DMS 273 (cell line): ENCODE results near the gene LRRC1.

Experiments used
- DNase-seq: peaks from one replicate; lab custom pipeline; 2025; ENCODE audit not compliant: unreplicated experiment; lab: John Stamatoyannopoulos, UW

The LRRC1 gene

DNA sequence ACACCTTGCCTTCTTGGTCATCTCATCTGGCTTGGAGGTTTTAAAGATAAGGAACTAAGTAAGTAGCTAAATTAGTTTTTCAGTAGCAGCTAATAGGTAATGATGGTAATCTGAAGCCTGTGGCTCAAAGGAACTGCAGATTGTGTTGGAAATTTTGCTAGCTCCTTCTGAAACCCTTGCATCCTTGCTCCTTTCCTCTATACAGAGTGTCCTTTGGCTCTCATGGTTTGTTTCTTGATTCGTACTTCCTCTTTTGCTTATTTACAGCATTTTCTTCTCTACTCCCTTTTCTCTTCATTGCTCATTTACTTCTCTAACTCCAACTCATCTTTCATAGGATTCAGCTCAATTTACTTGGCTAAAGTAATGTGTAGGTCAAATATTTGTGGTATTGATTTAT, 19.0 kb downstream of the LRRC1 start:
- DNase-seq, result peak; percentile 8

DNA sequence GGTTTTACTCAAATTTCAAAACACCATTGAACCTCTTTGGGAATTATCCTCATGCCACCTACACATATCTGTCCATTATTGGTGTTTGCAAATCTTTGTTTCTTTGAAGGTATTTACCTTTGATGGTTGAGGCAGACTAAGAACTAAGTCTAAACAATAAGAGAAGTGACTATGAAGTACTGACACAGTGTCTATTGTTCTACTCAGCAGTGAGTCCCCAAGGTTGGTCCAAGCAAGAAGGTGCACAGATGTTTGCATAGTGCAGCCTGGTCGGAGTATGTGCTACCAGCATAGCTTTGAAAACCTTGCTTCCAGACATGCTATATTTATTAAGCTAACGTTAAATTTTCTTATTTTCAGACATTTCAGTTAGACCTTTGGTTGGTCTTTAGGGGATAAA, 19.5 kb downstream of the LRRC1 start:
- no peak for DNase-seq

DNA sequence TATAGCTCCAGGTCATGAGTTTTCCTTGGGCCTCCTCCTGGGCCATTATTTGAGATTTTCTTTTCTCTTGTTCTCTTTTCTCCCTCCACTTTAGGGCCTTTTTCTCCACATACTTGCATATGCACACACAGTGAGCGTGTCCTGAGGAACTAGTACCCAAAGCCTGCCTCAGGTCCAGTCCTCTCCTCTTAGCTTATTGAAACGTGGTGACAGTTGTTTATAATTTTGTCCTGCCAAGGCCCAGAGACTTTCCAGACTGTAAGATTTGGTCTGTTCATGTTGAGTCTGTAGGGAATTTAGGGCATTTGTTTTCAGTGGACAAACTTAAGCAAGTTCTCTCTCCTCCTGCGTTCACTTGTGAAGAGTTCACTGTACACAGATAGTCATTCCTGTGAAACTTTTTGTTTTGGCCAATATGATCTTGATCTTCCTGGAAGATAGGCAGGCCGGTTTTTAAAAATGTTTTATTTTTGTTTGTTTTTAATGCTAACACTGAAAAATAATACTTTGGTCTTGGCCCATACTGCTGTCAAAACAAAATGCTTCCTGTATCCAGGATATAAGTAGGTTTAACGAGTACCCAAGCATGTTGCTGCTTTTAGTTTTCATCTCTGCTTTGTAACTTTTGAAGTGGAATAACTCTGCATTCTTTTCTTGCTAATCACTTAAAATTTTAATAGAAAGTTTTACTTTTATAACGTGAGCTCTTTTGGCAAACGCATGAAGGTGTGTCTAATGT, 20.7 kb downstream of the LRRC1 start:
- DNase-seq, result no peak

DNA sequence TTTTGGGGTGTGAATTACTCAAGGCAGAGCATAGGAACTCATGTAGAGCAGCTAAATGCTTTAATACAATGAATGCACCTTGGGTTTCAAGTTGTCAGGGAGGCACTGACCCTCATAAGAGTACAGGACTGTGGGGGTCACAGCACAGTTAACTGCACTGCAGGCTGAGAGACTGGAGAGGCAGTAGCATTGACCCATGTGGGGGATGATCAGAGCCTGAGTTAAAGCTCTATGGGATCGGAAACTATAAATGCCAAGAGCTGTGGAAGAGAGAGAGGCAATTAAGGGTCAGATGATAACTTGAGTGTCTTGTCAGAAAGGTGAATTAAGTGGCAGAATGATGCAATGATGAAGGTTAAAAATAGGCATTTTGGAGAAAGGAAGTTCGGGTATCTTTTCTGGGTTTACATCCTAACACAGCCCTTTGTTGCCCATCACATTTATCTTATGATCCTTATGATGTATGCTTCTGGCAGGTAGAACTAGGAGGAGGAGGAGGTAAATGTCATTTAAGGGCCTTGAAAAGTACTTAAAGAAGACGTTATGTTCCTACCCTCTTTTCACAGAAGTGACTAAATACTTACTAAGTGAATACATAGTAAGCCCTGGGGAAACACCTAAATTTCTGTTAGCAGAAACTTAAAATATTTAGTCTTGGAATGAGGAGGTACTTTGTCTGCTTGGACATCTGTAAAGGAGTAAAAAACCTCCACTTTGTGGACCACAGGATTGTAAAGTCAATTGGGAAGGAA, 24.2 kb downstream of the LRRC1 start:
- no peak for DNase-seq

DNA sequence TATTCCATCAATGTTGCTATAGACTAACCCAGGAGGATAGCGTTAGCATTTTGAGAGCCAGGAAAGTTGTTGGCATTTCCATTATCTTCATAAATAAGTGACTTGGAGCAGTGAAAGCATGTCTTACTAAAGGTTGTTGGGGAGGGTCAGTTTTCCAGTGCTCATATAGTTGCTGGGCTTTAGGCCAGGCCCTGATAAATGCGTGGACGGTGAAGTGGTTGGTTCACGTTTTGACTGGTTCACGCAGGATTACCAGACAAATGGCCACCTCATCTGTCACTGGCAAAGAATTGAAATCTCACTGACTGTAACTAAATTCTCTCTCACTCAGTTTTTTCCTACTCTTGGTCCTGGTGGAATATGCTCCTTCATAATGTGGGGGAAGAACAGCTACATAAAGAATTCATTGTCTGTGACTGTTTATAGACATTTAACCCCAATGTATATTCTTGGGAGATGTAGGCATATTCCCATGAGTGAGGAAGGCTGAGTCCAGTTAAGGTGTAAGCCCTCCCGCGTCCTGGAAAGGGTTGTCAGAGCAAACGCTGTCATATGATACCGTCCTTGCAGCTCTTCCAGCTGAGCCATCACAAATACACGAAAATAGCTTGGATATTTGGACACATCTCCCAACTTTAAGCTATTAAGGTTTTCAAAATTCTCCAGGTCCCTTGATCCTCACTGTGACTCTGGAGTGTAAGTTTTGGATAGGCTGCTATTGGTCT, 27.8 kb downstream of the LRRC1 start:
- DNase-seq, result peak; percentile 17

DNA sequence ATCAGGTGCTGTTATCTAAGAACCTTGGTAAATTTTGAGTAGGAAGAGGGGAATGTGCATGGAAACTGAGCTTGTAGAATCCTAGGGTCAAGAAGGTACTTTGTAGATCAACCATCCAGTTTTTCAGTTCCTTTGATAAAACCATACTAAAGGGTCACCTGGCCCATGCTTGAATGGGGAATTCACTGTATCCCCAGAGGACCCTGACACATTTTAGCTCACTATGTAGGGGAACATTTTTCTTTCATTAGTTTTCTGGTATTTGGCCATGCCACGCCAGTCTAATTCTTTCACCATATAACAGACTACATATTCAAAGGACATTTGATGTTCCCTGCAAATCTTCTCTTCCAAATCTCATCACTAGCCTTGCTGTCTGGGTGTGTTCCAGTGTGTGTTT, 29.9 kb downstream of the LRRC1 start:
- no peak for DNase-seq

DNA sequence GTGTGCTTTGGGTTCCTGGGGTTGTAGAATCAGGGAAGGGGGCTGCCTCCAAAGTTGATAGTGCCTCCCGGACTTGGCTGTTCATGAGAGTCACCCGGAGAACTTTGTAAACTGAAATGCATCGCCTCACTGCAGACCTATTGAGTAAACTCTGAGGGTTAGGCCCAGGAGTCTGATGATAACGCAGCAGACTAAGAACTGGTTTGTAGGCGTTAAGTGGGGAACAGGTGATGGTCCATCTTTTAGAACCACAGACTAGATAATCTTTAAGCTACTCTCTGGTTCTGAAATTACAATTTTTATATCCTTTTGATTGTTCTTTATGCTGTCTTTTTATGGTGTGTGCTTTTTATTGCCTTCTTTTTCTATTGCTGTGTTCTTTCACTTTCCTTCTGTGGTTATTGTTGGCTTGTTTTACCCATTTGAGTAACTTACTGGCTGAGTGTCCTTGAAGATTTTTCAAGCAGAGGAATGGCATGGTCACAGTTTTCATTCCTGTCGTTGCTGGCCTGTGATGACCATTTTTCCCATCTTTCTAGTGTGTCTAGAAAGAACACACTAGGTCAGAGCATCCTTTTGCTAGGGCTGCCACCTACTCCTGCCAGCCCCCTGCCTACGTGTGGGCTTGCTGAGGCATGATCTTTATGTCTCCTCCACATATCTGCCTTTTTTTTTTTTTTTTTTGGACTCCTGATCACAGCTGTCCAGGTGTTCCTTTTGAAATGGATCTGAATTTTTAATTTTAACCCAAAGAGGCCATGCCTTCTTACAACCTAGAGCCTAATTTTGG, 30.9 kb downstream of the LRRC1 start:
- no peak for DNase-seq

DNA sequence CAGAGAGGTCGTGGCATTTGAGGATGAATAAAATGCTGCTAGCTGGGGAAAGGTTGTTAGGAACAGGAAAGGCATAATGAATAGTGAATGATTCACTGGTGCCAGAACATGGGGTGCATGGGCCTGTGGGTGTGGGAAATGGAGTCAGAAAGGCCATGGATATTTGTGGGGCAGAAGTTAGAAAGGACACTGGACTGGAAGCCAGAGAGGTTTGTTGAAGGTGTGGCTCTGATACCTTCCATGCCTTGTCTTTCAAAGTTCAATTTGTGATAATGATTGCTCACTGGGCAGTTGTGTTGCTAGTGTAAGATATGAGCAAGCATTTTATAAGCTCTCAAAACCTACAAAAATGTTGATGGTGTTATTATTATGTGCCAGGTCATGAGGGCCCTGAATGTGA, 32.7 kb downstream of the LRRC1 start:
- no peak for DNase-seq

DNA sequence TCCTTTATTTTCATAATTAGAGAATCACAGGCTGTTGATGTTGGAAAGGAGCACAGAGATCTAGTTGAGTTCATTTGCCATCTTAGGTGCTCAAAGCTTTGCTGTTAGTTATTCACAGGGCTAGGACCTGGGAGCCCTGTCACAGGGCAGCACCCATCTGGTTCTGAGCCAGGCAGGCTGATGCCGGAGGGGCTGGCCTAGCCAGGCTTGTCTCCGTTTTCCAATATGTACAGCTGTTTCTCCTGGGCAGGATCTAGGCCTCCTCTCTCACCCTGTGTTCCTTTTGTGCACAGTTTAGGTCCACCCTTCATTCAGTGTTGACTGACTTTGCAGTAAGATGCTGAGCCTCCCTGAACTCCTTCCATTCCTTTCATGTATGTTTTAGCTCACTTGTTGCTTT, 33.4 kb downstream of the LRRC1 start:
- DNase-seq, result peak; percentile 78

DNA sequence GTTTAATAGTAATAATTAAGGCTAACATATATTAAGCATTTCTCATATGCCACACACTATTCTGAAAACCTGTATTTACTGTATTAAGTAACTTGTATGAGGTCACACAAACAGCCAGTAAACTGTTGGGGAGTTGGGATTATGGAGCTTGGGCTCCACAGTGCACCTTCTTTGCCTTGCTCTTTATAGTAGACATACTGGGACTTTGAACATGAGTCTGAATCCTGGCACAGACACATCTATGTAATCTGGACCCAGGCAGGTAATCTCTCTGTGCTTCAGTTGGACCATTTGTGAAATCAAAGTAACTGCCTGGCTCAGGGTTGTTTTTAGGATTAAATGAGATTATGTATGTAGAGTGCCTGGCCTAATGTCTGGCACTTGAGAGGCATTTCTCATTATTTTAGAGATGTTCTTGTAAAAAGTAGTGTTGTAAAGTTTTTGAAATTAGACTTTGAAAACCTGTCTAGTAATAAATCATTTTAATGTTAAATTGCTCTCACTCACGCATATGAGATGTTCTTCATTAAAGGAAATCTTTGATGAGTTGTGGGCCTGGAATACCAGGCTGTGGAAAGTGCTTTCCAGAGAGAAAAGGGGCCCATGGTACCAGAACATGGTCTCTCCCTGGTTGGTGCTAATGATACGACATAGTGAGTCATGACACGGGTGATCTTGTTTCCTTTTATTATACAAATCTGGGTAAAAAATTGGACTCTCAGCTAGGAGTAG, 34.3 kb downstream of the LRRC1 start:
- no peak for DNase-seq

DNA sequence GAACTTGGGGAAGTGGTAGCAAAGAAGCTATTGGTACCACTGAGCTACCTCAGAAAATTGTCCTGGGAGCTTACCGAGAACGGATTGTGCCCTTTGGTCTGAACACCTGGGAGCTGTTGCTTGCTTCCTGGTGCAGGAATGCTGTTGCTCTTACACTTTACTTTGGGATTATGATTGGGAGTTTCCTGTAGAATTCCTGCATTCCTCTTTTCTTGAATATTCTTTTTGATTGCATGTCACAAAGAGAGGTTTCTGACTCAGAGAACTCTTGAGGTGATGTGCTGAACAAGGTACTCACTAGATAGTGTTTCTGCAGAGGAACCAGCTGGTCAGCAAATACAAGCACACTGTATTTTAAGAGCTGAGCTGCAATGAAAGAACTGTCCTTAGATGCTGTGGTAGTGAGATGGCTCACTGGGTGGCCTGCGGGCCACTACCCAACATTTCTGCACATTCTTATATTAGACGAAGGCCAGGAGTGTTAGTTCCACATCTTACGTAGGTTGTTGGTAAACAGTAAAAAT, 35.0 kb downstream of the LRRC1 start:
- DNase-seq, result no peak

DNA sequence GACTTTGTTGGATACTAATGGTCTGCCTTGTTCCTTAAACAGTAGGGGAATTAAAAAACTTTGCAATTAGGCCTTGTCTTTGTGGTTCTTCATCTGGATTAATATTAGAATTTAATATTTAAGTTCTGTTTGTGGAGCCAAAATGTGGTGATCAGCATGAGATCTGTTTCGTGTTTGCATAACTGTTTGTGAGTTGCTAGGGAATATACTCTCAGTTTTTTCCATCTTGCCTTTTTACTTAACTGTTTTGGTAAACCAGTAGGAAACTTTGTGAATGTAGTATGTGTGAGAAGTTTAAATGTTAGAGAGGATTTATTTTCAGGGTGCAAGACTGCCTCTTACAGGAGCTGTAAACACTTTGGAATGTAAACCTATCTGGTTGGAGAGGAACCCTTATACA, 35.6 kb downstream of the LRRC1 start:
- no peak for DNase-seq

DNA sequence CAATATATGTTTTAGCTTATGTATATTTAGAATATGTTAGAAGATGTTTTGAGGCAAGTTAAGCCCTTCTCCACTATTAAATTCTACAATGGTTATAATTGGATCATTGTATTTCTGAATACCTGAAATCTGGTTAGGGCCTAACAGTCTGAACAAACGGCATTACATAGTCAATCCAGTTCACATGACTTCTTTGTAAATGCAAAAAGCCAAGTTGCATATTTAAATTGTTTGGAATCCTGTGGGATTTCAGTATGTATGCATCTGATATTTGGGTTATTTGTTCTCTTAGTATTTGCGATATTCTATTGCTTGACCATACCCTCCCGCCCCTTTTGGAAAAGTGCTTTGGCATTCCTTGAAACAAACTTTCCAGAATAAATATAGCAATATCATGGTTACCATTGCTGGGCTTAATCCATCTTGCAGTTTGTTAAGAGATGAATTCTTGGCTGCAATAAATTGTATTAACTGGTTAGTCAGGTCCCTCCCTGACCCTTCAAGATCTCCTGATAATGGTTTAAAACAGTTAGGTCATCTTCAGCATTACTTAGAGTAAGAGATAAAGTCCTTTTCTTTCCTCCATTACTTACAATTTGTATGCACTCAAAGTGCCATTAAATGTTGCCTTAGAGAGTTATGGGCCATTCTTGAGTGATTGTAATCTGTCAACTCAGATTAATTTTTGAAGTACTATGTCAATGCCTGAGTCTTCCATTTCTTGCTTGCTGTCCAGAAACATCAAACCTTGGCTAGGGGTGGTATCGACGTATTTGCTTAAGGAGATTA, 36.5 kb downstream of the LRRC1 start:
- no peak for DNase-seq

DNA sequence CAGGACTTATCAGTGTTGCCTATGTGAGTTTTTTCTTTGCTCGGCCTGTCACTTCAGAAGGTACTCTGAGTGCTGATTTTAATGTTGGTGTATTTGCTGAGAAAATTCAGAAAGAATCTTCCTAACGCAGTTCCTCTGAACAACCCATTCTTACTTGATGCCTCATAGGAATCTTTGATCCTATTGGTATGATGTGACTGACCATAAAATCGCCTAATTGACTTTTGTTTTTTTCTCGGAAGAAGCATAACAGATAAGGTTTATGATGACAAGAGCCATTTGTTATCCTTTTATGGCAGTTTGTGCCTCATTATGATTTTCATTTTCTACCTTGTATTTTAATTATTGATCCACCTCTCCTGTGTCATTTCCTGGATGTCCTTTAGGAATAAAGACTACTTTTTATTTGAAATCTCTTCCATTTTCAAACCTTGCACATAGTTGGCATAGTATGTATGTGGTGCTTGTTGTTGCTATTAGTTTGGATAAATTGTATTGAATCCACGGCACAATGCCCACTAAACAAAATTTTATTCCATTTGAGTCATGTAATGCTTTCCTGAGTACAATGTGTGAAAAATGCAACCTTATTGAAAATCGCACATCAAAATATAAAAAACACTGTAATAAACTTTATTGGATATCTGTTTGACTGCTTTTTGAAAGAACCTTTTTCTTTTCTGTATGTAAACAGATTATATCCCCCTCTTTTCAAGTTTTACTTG, 37.3 kb downstream of the LRRC1 start:
- DNase-seq, result no peak

DNA sequence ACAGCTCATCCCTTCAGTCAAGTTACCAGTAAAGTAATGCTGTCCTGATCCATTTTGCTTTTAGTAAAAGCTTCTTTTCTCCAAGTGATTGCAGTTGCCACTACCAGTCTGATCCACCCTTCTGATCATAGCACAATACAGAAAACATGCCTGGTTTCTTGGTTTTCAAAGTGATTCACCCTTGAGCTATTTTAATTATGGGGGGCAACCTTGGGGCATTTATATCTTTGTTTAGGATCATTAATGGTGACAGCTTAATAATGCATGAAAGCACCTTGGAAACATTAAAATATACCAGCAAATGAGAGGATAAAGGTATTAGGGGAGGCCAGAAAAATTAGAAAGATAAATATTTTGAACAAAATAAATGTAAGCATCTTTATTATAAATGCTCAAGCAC, 38.4 kb downstream of the LRRC1 start:
- no peak for DNase-seq

DNA sequence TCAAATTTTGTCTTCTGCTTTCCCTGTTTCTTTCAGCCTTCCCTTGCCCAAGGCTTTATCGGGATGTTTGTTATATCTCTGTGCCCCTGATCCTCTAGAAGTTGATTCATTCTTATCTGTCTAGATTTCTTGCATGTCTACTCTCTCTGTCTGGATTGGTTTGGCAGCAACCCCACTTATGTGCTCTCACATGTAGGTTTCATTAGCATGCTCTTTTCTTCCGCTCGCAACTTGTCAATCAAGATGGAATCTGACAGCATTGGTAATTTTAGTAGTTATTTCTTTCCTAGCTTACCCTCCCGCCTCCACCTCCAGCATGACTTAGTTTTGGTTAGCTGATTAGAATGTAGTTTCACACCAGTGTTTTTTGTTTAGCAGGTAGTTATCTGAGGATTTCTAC, 39.3 kb downstream of the LRRC1 start:
- no peak for DNase-seq

DNA sequence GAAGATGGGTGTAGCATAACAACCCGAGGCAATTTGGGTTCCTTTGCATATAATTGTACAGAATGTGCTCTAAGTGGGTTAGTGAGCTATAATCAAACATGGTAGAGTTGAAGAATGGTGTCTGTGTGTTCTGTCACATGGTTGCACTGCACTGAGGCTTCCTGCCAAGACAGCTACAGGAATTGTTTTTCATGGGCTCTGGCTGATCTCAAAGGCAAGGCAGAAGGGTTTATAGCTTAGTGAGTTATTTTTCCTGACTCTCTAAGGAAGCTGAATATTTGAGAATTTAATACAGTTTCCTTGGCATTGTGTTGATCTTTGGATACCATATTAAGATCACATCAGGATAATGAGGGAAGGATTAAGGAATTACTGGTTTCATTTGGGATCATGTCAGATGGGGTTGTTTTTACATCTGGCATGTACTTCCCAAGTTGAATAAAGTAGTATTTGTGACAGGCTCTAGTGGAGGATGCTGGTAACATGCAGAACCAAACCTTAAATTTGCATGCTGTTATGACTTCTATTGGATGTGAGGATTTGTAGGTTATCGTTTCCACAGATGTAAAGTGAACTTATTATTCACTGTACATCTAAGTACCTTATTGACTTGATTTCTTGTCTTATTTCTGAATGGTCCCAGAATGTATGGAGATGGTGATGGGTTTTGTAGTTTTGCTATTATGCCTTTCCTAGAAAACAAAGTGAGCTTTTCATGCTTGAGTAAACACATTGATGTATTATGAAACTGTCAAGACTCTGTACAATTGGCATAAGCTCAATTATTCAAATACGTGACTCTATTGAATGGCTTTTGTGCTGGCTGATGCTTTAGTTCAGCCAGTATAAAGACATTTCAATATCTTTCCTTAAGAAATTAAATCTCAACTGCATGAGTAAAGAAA, 43.3 kb downstream of the LRRC1 start:
- peak; percentile 69 for DNase-seq

DNA sequence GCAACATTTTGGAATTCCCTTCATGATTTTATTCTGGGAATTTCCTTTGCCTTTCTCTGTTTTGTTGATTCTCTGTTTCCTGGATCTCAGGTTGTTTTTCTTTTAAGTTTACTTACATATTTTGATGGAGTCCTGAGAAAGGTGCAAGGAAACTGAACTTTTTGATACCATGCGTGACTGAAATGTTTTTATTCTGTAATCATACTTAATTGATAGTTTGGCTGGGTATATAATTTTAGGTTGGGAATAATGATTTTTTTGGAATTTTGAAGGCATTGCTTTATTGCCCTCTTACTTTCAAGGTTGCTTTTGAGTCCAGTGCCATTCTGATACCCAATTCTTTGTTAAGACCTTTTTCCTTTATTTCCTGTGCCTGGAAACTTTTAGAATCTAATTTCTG, 45.2 kb downstream of the LRRC1 start:
- no peak for DNase-seq
